RWPE2 (cell line): ENCODE measurements around the gene SF3B3.

Source experiments
- ATAC-seq: fragments of 200-7000 bp; cut with Tn5 transposase; 3 replicates; pipeline ENCODE4 v1.9.1; 2021; ENCODE audit warnings: low read depth
- DNase-seq: peaks from one replicate; pipeline ENCODE4 v3.0.0-alpha.2; 2020; ENCODE audit warnings: low spot score
- H3K27ac ChIP-seq: fragments of 450-650 bp; 2 replicates; pipeline ENCODE4 v1.5.1; 2017; ENCODE audit warnings: mild to moderate bottlenecking; ENCODE audit not compliant: poor library complexity, severe bottlenecking
- H3K27me3 ChIP-seq: fragments of 250-450 bp; sonication (Bioruptor Pico); 2 replicates; pipeline ENCODE4 v1.5.1; 2021; ENCODE audit warnings: mild to moderate bottlenecking, moderate library complexity; ENCODE audit not compliant: insufficient read depth, poor library complexity, severe bottlenecking
- H3K36me3 ChIP-seq: fragments of 250-450 bp; sonication (Bioruptor Pico); 2 replicates; pipeline ENCODE4 v1.5.1; 2020; ENCODE audit warnings: low read depth, mild to moderate bottlenecking, moderate library complexity
- H3K4me1 ChIP-seq: fragments of 250-450 bp; sonication (Bioruptor Pico); 2 replicates; pipeline ENCODE4 v1.5.1; 2021; ENCODE audit warnings: mild to moderate bottlenecking, moderate library complexity; ENCODE audit not compliant: insufficient read depth, poor library complexity, severe bottlenecking
- H3K4me3 ChIP-seq: fragments of 250-450 bp; sonication (Bioruptor Pico); 2 replicates; pipeline ENCODE4 v1.5.1; 2021; ENCODE audit warnings: mild to moderate bottlenecking, moderate library complexity; ENCODE audit not compliant: severe bottlenecking
- H3K9me3 ChIP-seq: fragments of 250-450 bp; sonication (Bioruptor Pico); 2 replicates; pipeline ENCODE4 v1.5.1; 2021; ENCODE audit warnings: mild to moderate bottlenecking, moderate library complexity; ENCODE audit not compliant: severe bottlenecking
- CTCF ChIP-seq: fragments of 450-650 bp; IDR thresholded peaks from one replicate; pipeline ENCODE4 v1.5.1; 2017; ENCODE audit warnings: mild to moderate bottlenecking, moderate library complexity; ENCODE audit not compliant: poor library complexity, severe bottlenecking

SF3B3 gene

GRCh38 chr16:70590722-70591415, 67.3 kb downstream of the SF3B3 start:
- Histone ChIP-seq H3K27ac (no peak overlapping the region), H3K9me3 (no peaks in the 10 kb centered on the region), H3K4me3 (no peak overlapping the region), H3K27me3 (no peaks in the 10 kb centered on the region), H3K36me3 (no peaks in the 10 kb centered on the region), H3K4me1 (peaks cover 5% of the 10 kb centered on the region)
- ATAC-seq (no peak), DNase-seq (no peak)
- TF ChIP-seq CTCF, result no peak

GRCh38 chr16:70591615-70592014, 68.0 kb downstream of the SF3B3 start:
- ATAC-seq (0 out of 3 replicates have a peak, but pooled peaks have one; percentile 29), DNase-seq (no peak)
- Histone ChIP-seq H3K36me3 (no peaks in the 10 kb centered on the region), H3K4me1 (peaks cover 5% of the 10 kb centered on the region), H3K27ac (no peak overlapping the region), H3K4me3 (no peak overlapping the region), H3K27me3 (no peaks in the 10 kb centered on the region), H3K9me3 (no peaks in the 10 kb centered on the region)
- TF ChIP-seq CTCF, result no peak

- no peaks in the 10 kb centered on the region for H3K36me3 ChIP-seq
- no peak overlapping the region for H3K4me3 ChIP-seq
- no peak overlapping the region for H3K27ac ChIP-seq
- no peak for TF ChIP-seq CTCF
- H3K9me3 ChIP-seq, result no peaks in the 10 kb centered on the region
- ATAC-seq, result no peak
- peaks cover 5% of the 10 kb centered on the region for H3K4me1 ChIP-seq
- no peaks in the 10 kb centered on the region for H3K27me3 ChIP-seq
- DNase-seq, result no peak
Observed at GRCh38 chr16:70592106-70592571, 68.5 kb downstream of the SF3B3 start.

- no peak overlapping the region for H3K27ac ChIP-seq
- ATAC-seq, result no peak
- DNase-seq, result no peak
Observed at GRCh38 chr16:70593544-70593943, 69.9 kb downstream of the SF3B3 start.

More at GRCh38 chr16:70593544-70593943, 69.9 kb downstream of the SF3B3 start:
- Histone ChIP-seq H3K27me3 (no peaks in the 10 kb centered on the region), H3K4me1 (peaks cover 3% of the 10 kb centered on the region), H3K36me3 (no peaks in the 10 kb centered on the region), H3K9me3 (no peaks in the 10 kb centered on the region), H3K4me3 (no peak overlapping the region)
- no peak for TF ChIP-seq CTCF
